GM18499 (cell line): ENCODE results near the gene HOXB7.

Experiments used
- ATAC-seq: cut with Tn5 transposase; IDR thresholded peaks from one replicate; pipeline ENCODE4 v1.9.1; 2021; ENCODE audit warnings: moderate number of reproducible peaks; ENCODE audit not compliant: insufficient read depth, unreplicated experiment

Gene HOXB7

GRCh38 chr17:48612456-48612853 lies 1.6 kb upstream of the HOXB7 start:
- ATAC-seq = no peak

DNA sequence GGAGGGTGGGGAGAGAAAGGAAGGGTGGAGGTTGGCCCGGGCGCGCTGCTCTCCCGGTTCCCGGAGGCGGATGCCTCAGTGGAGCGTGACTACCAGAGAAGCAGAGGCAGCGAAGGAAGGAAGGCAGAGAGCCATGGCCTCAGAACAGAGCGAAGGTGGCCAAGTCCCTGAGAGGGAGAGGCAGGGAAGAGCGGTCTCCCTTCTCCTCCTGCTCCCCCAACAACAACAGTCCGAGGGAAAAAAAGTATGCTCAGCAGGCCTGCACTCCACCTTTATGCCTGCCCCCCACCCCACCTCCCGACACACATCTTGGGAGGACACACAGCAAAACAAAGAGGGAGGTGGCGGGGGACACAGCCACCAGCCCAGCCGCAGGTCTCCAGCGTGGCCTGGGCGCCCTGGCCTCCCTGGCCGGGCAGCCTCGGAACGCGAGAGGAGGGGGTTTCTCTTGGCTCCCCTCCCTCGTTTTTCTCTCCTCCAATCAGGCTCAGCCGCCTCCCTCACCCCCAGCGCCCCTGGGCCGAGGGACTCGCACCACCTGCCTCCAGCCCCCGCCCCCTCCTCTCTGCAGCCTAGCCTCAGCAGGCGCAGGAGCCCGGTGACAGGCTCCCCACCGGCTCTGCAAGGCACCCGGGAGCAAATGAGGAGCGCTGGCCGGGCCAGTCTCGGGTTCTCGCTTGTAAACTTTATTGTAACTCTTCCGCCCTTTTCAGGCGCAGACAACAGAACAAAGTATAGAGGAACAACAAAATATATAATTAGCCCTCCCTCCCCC lies 1.1 kb upstream of the HOXB7 start:
- no peak for ATAC-seq

DNA sequence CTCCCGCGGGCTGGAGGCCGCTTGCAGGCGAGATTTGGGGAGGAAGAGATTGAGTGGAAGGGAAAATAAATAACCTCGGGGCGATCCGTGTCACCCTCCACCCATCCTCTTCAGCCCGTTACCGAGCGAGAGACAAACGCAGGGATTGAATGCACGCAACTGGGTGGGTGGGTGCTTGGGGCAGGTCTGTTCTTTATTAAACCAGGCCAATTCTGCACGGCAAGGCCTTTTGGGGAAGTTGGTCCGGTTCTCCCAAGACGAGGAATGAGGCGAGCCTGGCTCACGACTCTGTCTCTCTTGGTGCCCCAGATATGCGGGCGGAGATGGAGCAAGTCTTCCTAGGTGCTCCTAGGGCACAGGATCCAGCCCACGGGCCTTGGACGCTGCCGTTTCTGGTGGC lies 396 bp upstream of the HOXB7 start:
- ATAC-seq = no peak

- no peak for ATAC-seq
Observed at GRCh38 chr17:48609759-48610281, 997 bp downstream of the HOXB7 start.

DNA sequence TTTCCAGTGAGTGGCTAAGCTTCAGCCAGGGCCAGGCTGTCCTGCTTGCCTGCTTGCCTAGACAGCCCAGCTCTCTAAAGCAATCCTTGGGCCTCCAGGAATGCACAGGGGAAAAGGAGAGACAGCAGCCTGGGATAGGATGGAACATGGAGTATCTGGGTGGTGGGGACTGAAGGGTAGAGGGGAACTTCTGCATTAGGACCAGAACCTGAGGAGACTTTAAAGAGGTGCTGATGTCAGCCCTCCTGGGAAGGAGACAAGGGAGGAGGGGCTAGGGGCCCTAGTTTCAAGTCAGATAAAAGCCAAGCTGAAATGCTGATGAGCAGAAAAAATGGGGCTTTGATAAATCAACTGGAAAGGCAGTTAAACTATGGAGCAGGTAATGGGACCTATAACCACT lies 1.8 kb downstream of the HOXB7 start:
- ATAC-seq = no peak

DNA sequence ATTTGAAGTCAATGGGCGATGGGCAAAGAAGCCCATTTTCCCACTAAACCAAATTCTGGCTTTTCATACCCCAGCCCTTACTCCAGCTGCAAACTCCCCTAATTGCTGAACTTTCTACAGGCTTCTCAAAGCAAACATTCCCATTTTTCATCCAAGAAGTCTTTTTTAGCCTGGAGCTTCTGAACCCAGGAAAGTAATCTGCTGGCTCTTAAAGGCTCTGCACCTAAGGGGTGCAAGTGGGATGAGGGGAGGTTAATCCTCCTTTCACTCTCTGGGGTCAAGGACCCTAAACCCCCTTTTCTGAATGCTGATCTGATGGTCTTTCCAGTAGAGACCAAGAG lies 2.4 kb downstream of the HOXB7 start:
- ATAC-seq = no peak

- ATAC-seq = no peak
Observed at GRCh38 chr17:48606892-48607614, 3.8 kb downstream of the HOXB7 start.

- no peak for ATAC-seq
Observed at GRCh38 chr17:48605991-48606891, 4.6 kb downstream of the HOXB7 start.

DNA sequence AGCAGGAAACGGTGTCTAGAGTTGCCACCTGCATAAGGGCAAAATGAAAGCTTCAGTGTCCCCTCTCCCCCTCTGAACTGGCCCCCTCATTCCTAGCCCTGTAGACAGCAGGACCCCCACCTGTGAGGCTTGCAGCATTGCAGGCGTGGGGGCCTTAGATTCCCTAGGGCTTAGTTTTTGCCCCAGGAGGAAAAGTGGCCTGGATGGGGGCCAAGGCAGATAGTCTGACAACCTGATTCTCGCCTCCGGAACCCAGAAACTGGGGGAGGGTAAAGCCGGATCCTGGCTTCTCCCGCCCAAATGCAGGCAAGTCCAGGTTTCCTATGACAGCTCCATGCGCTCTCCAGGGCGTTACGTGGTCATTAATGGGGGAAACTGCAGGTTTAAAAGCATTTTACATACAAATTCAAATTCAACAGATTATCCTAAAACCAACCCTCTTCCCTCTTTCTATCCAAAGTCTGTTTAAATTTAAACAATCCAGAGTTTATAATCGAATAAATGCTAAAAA lies 5.4 kb downstream of the HOXB7 start:
- no peak for ATAC-seq

DNA sequence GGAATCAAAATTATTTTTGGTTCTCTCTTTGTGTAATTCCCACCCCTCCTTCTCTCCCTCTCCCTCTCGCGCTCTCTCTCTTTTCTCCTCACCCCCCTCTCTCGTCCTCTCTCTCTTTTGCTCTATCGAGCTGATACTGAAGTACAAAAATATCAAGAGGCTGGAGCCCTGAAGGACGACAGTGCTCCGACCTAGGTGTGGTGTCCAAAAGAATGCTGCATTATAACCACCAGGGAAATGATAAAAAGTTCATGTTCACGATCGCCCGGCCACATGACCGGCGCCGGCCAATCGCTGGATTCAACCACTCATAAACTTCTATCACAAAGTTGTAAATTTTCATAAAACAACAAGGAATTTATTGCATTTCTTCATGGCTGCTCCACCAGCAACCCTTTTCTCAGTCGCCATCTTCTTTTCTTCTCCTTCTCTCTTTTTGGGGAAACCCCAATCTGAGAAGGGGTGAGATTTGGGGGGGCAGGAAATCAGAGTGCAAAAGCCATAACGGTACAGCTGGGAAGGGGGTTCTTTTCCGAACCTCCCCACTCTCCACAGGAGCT lies 6.0 kb downstream of the HOXB7 start, which contains the start of gene HOXB6:
HOXB6 (minus strand) TSS at position 217 of the 560 bp plus-strand sequence. CDS start 6,836 bp downstream, outside the sequence.
- ATAC-seq = no peak

GRCh38 chr17:48603959-48604769 lies 6.7 kb downstream of the HOXB7 start:
- no peak for ATAC-seq

GRCh38 chr17:48601539-48602425 lies 9.0 kb downstream of the HOXB7 start:
- no peak for ATAC-seq

- ATAC-seq = no peak
Observed at GRCh38 chr17:48601207-48601538, 9.6 kb downstream of the HOXB7 start.

DNA sequence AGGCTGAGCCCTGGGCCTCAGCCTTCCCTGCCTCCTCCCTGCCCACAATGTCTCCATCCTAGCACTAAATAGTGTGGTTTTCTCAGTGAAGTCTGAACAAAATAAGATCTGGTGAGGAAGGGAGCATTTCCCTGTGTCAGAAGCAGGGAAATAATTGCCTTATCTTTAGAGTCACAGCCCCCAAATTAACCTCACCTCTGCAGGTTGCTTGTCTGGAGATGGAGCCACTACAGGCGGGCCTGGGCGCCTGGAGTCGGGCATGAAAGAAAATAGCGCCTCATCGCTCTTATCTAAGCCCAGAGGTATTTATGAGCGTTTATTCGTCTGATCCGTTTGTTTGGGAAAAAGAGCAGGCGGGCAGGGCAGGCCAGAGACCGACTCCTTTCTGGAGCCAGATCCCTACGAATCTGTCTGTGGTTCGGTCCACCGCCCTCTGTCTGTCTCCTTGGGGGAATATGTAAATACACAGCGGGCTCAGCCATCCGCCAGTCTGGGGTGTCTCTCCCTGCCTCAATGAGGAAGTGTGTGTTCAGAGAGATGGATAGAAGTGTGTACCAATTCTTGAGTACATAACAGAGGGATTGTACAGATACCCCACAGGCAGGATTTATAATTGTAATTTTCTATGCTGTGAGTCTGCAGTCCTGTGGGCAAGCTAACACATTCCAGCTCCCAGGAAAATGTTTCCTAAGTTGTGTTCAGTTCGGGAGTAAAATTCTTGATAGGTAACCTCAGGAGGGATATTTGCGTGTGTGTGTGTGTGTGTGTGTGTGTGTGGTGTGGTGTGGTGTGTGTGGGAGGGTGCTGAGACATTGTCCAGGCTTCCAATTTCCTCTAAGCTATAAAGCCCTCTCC lies 10.3 kb downstream of the HOXB7 start:
- ATAC-seq = no peak

GRCh38 chr17:48599354-48599753 lies 11.5 kb downstream of the HOXB7 start:
- no peak for ATAC-seq

DNA sequence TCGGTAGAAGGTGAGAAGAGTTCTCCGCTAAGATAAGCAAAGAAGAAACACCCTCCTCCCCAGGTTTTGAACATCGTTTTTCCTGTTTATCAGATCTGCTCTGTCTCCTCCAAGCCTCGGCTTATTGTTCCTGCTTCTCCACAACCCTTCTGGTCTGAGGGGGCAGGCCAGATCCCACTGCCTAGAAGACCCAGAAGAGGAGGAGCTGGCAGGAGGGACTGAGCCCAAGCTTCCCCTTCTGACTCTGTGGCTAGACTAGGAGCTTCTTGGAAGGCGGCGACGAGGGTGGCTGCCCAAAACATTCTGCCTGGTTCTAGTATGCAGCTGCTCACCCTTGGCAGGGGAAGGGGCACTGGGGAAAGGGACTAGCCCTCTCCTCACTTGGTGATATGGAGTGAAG lies 12.1 kb downstream of the HOXB7 start:
- no peak for ATAC-seq

DNA sequence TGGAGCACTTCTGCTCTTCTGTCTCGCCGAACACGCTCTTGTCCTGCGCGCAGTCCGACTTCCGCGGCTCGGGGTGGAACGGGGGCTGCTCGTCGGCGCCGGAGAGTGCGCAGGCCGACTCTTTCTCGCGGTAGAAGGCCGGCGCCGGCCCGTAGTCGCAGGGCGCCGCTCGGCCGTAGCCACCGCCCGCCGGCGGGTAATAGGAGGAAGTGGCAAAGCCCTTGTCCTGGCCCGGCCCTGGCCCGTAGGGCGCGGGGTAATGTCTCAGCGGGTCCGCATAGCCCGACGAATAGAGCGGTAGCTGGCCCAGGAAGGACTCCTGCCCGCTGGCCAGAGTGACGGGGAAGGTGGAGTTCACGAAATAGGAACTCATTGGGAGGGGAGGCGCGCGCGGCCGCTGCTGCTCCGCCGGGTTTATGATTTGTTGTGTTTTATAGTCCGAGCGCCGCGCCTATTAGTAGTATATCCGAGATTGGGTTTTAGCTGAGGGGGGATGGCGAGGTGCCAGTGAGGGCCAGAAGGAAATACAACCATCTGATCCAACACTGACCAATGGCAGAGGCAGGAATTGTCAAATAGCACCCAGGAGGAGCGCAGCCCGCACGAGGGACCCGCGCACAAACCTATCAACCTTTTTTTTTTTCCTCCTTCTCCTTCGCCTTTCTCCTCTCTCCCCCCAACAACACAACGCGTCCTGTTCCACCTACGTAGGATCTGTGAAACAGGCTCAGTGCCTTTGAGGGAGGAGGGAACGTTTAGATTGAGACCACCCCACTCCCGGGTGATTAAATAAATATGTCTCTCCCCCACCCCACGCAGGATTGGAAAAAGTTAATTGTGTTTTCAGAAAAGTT lies 12.8 kb downstream of the HOXB7 start:
- no peak for ATAC-seq
